Superior temporal gyrus (tissue), 1 donor: ENCODE data around the gene RARB.

Experiments used
- DNase-seq: peaks from one replicate; pipeline ENCODE4 v3.0.0-alpha.2; 2016; ENCODE audit errors: extremely low spot score

RARB gene

DNA sequence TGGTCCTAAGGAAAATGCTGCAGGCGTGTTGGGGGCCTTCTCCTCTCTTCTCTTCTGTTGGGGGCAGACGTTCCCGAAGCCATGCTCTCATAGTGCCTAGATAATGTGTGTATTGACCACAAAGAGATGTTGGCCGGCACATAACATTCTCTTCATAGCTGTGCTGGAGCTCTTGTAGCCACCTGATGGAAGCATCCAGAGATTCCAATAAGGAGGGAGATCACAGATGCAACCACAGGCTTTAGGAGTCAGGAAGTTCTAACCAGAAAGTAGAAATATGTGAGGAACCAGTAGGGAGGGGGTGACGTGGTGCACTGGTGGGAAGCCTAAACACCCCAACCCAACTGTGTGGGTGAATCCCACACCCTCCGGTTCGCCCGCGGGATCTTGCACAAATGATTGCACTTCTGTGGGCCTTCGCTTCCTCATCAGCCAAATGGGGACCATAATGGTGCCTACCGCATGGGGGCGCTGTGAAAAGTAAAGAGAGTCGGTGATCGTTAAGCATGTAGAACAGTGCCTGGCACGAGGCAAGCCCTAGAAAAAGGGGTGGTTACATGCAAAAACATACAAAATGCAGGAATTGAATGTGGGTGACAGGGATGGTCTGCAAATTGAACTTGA lies 148.9 kb downstream of the RARB start:
- DNase-seq: no peak

DNA sequence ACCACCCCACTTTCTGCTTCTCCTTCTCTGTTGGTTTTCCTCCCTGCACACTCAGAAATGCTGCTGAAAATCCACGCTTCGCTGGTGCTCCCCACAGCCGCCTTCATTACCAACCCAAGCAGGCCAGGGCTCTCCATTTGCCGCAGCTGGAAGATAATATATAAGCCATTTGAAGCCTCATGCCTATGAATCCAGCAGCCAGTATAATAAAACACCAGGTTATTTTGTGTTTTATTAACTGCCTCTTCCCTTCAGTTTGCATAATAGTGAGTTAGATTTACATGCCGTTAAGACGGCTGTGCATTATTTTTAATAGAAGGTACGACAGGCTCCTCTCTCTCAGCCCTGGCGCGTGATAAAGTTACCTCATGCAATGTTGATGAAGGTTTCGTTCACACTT lies 150.0 kb downstream of the RARB start:
- no peak for DNase-seq

- no peak for DNase-seq
These were observed 152.5 kb downstream of the RARB start for GRCh38 chr3:25580534-25580933.

- DNase-seq: no peak
These were observed 153.3 kb downstream of the RARB start for GRCh38 chr3:25581335-25581734.

DNA sequence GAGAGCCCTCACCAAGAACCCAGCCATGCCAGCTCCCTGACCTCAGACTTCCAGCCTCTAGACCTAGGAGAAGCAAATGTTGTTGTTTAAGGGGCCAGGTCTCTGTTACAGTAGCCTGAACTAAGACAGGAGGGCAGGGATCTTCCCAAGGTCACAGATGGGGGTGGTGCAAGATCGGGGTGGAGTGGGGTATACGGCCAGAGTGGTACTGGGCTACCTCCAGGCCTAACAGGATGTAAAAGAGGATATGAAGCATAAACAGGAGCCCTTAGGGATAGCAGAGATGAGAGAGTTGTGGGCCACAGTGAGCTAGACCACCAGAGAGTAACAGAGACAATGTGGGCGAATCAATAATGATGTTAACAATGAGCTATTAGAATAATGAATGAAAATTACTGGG lies 153.8 kb downstream of the RARB start:
- no peak for DNase-seq

- no peak for DNase-seq
These were observed 154.2 kb downstream of the RARB start for GRCh38 chr3:25582242-25582641.

DNA sequence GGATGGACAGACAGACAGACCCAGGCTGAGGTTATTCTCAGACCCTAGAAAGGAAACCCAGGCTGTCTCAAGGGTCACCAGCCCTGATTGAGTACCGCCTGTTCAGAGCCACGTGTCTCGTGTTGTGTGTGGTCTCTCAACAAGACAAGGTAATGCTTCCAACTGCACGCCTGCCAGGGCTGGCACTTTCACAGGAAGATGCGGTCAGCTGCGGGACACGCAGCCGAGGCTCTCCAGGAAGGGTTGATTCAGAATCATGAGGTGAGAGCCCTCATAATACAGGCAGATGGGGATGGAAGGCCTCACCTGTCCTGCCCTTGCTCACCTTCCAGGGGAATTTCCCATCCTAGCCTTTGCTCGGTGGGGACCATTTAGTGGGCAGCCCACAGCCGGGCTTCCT lies 155.3 kb downstream of the RARB start:
- no peak for DNase-seq

- no peak for DNase-seq
These were observed 156.1 kb downstream of the RARB start for GRCh38 chr3:25584011-25584789.

- DNase-seq: no peak
These were observed 157.5 kb downstream of the RARB start for GRCh38 chr3:25585361-25586166.

GRCh38 chr3:25586167-25586505 lies 158.1 kb downstream of the RARB start:
- no peak for DNase-seq

DNA sequence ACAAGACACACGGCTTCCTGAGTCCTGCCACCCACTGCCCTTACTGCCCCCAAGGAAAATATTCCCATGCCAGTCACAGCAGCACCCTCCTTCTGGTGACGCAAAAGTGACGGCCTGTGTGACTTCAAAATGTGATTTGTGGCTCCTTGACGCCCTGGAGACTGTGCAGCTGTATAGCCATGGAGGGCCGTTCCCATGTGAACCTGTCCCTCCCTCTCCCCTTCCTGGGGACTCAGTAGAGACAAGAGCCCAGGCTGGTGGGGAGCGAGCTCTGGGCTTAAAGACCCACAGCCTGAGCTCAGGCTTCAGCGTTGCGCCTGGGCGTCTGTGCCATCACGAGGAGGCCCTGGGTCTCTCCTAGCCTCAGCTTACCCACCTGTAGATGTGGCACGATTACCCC lies 158.5 kb downstream of the RARB start:
- no peak for DNase-seq

- DNase-seq: no peak
These were observed 159.0 kb downstream of the RARB start for GRCh38 chr3:25587094-25587493.

DNA sequence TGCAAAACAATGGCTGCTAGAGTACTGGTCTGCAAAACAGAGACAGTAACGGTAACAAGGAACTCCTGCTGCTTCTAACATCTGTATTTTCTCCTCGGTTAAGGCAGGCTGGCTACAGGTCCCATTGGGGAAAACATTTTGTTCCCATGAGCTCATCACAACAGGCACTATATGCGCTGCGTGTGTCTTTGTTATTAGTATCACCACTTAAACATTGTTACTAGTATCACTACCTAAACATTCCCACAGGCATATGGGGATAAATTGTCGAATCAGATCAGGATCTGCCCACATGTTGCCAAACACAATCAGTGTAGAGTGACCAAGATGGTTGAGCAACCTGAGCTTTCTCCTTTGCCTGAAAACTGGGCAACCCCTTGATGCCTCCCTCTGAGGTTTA lies 159.5 kb downstream of the RARB start:
- DNase-seq: no peak

DNA sequence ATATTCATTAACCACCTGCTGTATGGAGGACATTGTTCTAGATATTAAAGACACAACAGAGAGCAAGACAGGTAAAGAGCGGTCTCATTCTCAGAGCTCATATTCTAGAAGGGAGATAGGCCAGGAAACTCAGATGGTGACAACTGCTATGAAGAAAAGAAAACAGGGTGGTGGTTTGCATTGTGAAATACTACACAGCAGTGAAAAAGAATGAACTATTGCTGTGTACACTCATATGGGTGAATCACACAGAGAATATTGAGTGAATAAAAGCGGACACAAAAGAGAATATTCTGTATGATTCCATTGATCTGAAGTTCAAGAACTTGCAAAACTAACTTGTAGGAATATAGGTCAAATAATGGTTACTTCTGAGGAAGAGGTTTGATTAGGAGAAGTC lies 159.9 kb downstream of the RARB start:
- DNase-seq: no peak

DNA sequence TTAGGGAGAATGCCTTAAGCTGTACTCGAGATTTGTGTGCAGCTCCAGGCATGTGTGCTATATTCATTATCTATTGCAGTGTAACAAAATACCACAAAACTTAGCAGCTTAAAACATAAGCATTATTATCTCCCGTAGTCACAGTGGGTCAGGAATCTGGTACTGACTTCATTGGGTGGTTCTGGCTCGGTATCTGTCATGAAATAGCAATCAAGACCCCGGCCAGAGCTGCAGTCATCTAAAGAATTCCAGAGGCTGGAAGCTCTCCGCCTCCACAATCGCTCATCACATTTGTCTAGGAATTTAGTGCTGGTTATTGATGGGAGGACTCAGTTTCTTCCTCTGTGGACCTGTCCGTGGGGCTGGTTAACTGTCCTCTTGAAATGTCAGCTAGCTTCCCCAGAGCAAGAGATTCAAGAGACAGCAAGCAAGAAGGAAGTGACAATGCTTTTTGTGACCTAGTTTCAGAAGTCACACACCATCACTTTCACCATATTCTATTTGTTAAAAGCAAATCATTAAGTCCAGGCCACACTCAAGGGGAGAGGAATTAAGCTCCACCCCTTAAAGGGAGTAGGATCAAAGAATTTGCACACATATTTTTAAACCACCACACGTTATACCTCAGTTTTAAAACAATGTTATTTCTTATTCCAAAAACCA lies 160.5 kb downstream of the RARB start:
- no peak for DNase-seq

- no peak for DNase-seq
These were observed 161.2 kb downstream of the RARB start for GRCh38 chr3:25589104-25589782.

DNA sequence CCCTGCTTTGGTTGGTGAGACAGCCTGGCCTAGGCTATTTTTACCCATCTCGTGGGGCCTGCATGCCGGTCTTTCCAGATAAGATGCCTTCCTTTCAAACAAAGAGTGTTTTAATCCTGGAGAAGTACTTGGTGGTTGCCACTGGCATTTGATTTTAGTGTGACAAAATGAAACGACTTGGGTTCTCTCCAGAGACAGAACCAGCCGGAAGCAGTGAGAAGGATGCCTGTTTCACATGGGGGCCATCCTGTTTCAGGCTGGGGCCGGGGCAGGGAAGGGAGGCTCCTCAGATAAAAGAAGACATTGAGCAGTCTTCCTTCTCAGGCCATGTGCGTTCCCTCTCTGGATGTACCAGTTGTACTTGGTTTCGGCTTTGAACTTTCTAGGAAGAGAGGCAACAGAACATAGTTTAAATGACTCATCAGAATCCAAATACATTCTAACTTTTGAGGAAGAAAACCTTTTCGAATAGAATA lies 161.8 kb downstream of the RARB start:
- no peak for DNase-seq

- DNase-seq: no peak
These were observed 164.5 kb downstream of the RARB start for GRCh38 chr3:25592510-25592968.

DNA sequence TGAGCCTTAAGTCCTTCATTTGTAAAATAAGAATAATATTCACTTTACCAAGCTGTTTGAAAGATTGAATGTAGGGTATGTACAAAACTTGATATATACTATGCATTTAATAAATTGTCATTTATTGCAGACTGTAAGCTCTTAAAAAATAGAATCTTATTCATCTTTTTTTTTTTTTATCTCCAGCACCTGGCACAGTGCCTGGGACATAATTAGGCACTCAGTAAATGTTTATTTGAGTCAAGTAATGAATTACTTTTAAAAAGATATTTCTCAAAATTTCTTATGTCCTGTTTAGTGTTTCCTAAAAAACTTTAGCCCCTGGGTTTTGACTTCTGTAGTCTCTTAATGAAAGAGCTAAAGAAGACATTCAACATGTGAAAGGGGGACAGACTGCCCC lies 164.9 kb downstream of the RARB start:
- DNase-seq: no peak

GRCh38 chr3:25594007-25594502 lies 166.0 kb downstream of the RARB start:
- peak; percentile 82 for DNase-seq

- DNase-seq: no peak
These were observed 169.6 kb downstream of the RARB start for GRCh38 chr3:25597535-25598101.
